ENCODE measurements around the gene ZNF497. TPM values are rescaled to one million over a fixed set of nuclear protein-coding genes. Genes with fewer than 3 reads are reported as not detected.

ZNF497 gene
- total and polyA plus RNA-seq, 2 of the 13 experiments (the other 11 are each of a cell fraction or from before 2014, with no cell fraction given) = 1.5 to 1.9 TPM

DNA sequence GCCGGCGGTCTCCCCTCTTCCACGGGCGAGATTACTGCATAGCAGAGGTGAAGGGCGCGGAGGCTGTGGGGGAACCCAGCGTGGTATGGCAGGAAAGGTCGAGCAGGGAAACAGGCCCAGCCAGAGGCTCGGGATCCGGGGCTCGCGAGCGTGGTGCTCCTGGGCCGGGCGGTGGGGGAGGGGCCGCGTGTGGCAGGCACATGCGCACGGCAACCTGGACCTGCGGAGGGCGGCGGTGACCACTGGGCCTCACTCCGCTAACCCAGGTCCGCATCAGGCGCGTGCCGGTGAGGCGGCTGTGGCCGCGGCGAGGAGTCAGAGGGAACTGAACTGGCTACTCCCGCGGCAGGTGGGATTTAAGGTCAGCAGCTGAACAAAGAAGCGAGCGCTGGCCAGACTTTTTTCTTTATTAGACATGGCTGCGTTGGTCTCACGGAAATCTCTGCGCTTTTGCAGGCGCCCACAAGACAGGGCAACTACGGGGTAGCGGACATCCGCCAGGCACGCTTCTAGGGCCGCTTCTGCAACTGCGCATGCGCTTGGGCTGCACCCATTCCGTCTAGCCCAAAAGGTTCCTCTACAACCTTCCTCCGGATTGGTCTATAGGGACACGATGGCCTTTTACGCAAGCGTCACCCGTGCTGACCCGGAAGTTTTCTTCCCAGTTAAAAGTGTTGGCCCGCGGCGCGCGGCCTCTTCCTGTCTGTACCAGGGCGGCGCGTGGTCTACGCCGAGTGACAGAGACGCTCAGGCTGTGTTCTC is 24.2 kb upstream of the ZNF497 start, which contains the start of gene RPS5 (continued):
- TF ChIP-seq, protein P1, sequence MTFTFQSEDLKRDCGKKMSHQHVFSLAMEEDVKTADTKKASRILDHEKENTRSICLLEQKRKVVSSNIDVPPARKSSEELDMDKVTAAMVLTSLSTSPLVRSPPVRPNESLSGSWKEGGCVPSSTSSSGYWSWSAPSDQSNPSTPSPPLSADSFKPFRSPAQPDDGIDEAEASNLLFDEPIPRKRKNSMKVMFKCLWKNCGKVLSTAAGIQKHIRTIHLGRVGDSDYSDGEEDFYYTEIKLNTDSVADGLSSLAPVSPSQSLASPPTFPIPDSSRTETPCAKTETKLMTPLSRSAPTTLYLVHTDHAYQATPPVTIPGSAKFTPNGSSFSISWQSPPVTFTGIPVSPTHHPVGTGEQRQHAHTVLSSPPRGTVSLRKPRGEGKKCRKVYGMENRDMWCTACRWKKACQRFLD (CRISPR knock-in tag; IDR thresholded peaks at IDR 0.05; ENCODE audit: borderline replicate concordance) = no peak; the same call in none of the 2 replicates
- TF ChIP-seq ZNF354B (CRISPR knock-in tag; IDR thresholded peaks at IDR 0.05) (0 out of 2 replicates have a peak, but pooled peaks have one; percentile 33), JUN (CRISPR knock-in tag; IDR thresholded peaks at IDR 0.05) (0 out of 2 replicates have a peak, but pooled peaks have one; percentile 30), ZNF225 (CRISPR knock-in tag; IDR thresholded peaks at IDR 0.05) (peak; percentile 86; the same call in 1 of the 2 replicates), TOPORS (CRISPR knock-in tag; IDR thresholded peaks at IDR 0.05) (peak; percentile 68), RXRB (CRISPR knock-in tag; IDR thresholded peaks at IDR 0.05; ENCODE audit: borderline replicate concordance) (peak; percentile 44), ZNF570 (CRISPR knock-in tag; IDR thresholded peaks at IDR 0.05; ENCODE audit: borderline replicate concordance) (peak; percentile 35; the same call in 1 of the 2 replicates), ZNF598 (CRISPR knock-in tag; IDR thresholded peaks at IDR 0.05; ENCODE audit: borderline replicate concordance) (0 out of 2 replicates have a peak, but pooled peaks have one; percentile 28), ZMAT3 (CRISPR knock-in tag; conservative IDR thresholded peaks at IDR 0.05) (no peak), ZNF350 (CRISPR knock-in tag; IDR thresholded peaks at IDR 0.05; ENCODE audit: borderline replicate concordance, low read depth) (peak; percentile 87), SRSF4 (IDR thresholded peaks at IDR 0.05; ENCODE audit: low read depth, low read length, poor library complexity, severe bottlenecking) (no peak), ZC3H13 (CRISPR knock-in tag; IDR thresholded peaks at IDR 0.05) (0 out of 2 replicates have a peak, but pooled peaks have one; percentile 78)
- TF ChIP-seq, protein P2, sequence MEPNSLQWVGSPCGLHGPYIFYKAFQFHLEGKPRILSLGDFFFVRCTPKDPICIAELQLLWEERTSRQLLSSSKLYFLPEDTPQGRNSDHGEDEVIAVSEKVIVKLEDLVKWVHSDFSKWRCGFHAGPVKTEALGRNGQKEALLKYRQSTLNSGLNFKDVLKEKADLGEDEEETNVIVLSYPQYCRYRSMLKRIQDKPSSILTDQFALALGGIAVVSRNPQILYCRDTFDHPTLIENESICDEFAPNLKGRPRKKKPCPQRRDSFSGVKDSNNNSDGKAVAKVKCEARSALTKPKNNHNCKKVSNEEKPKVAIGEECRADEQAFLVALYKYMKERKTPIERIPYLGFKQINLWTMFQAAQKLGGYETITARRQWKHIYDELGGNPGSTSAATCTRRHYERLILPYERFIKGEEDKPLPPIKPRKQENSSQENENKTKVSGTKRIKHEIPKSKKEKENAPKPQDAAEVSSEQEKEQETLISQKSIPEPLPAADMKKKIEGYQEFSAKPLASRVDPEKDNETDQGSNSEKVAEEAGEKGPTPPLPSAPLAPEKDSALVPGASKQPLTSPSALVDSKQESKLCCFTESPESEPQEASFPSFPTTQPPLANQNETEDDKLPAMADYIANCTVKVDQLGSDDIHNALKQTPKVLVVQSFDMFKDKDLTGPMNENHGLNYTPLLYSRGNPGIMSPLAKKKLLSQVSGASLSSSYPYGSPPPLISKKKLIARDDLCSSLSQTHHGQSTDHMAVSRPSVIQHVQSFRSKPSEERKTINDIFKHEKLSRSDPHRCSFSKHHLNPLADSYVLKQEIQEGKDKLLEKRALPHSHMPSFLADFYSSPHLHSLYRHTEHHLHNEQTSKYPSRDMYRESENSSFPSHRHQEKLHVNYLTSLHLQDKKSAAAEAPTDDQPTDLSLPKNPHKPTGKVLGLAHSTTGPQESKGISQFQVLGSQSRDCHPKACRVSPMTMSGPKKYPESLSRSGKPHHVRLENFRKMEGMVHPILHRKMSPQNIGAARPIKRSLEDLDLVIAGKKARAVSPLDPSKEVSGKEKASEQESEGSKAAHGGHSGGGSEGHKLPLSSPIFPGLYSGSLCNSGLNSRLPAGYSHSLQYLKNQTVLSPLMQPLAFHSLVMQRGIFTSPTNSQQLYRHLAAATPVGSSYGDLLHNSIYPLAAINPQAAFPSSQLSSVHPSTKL (CRISPR knock-in tag; IDR thresholded peaks at IDR 0.05) = peak; percentile 29
- TF ChIP-seq, protein P3, sequence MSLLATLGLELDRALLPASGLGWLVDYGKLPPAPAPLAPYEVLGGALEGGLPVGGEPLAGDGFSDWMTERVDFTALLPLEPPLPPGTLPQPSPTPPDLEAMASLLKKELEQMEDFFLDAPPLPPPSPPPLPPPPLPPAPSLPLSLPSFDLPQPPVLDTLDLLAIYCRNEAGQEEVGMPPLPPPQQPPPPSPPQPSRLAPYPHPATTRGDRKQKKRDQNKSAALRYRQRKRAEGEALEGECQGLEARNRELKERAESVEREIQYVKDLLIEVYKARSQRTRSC (CRISPR knock-in tag; IDR thresholded peaks at IDR 0.05; ENCODE audit: low read depth) = no peak; the same call in 1 of the 2 replicates
- TF ChIP-seq, protein P4, sequence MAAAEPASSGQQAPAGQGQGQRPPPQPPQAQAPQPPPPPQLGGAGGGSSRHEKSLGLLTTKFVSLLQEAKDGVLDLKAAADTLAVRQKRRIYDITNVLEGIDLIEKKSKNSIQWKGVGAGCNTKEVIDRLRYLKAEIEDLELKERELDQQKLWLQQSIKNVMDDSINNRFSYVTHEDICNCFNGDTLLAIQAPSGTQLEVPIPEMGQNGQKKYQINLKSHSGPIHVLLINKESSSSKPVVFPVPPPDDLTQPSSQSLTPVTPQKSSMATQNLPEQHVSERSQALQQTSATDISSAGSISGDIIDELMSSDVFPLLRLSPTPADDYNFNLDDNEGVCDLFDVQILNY (CRISPR knock-in tag; conservative IDR thresholded peaks at IDR 0.05) = 0 out of 2 replicates have a peak, but pooled peaks have one; percentile 51
- TF ChIP-seq, protein P5, sequence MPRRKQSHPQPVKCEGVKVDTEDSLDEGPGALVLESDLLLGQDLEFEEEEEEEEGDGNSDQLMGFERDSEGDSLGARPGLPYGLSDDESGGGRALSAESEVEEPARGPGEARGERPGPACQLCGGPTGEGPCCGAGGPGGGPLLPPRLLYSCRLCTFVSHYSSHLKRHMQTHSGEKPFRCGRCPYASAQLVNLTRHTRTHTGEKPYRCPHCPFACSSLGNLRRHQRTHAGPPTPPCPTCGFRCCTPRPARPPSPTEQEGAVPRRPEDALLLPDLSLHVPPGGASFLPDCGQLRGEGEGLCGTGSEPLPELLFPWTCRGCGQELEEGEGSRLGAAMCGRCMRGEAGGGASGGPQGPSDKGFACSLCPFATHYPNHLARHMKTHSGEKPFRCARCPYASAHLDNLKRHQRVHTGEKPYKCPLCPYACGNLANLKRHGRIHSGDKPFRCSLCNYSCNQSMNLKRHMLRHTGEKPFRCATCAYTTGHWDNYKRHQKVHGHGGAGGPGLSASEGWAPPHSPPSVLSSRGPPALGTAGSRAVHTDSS (CRISPR knock-in tag; conservative IDR thresholded peaks at IDR 0.05) = 0 out of 2 replicates have a peak, but pooled peaks have one; percentile 13
- TF ChIP-seq, protein P6, sequence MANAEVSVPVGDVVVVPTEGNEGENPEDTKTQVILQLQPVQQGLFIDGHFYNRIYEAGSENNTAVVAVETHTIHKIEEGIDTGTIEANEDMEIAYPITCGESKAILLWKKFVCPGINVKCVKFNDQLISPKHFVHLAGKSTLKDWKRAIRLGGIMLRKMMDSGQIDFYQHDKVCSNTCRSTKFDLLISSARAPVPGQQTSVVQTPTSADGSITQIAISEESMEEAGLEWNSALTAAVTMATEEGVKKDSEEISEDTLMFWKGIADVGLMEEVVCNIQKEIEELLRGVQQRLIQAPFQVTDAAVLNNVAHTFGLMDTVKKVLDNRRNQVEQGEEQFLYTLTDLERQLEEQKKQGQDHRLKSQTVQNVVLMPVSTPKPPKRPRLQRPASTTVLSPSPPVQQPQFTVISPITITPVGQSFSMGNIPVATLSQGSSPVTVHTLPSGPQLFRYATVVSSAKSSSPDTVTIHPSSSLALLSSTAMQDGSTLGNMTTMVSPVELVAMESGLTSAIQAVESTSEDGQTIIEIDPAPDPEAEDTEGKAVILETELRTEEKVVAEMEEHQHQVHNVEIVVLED (CRISPR knock-in tag; IDR thresholded peaks at IDR 0.05; ENCODE audit: borderline replicate concordance) = peak; percentile 98
